A673 (cell line): ENCODE data around the gene TRPC4. TPM values are rescaled to one million over a fixed set of nuclear protein-coding genes. Genes with fewer than 3 reads are reported as not detected.
"Not testable (repeated sequence)": the region's sequence is repeated elsewhere in the genome, so short reads cannot be mapped to it uniquely, and the experiment has no call there.

Experiments
- BruUV-seq: library from RNA; stranded (reverse); fragments of 400-500 nt; replicated peaks from 2 replicates; lab custom pipeline; 2021; lab: Mats Ljungman, UMichigan
- CTCF ChIA-PET: fragments of 300-600 bp; sonication (Branson Sonifier 250); formaldehyde crosslinking; loops from one replicate; lab custom pipeline; 2022; ENCODE audit warnings: antibody characterized with exemption; lab: Charles Lee
- POLR2A ChIA-PET: fragments of 300-600 bp; sonication (Branson Sonifier 250); formaldehyde crosslinking; loops from one replicate; lab custom pipeline; 2022; ENCODE audit warnings: antibody characterized with exemption; ENCODE audit not compliant: low non-redundant PET; lab: Charles Lee
- DNase-seq: peaks from one replicate; pipeline ENCODE4 v3.0.0-alpha.2; 2015; ENCODE audit warnings: low spot score
- H3K27ac ChIP-seq: fragments of 200-600 bp; sonication (generic); 2 replicates; pipeline ENCODE4 v1.5.1; 2016; ENCODE audit warnings: mixed run types, low read depth, mild to moderate bottlenecking, mixed read lengths, antibody characterized with exemption, low read length; ENCODE audit not compliant: poor library complexity, severe bottlenecking
- H3K27me3 ChIP-seq: fragments of 200-600 bp; sonication (generic); replicated peaks from 2 replicates; pipeline ENCODE4 v1.6.1; 2017; ENCODE audit warnings: mixed run types, low read depth, mild to moderate bottlenecking, mixed read lengths, antibody characterized with exemption, low read length; ENCODE audit not compliant: insufficient read depth, poor library complexity
- H3K36me3 ChIP-seq: fragments of 200-600 bp; sonication (generic); 2 replicates; pipeline ENCODE4 v1.6.1; 2016; ENCODE audit warnings: mixed run types, mild to moderate bottlenecking, mixed read lengths, antibody characterized with exemption, low read length; ENCODE audit not compliant: insufficient read depth, poor library complexity, severe bottlenecking
- H3K4me1 ChIP-seq: fragments of 200-600 bp; sonication (generic); 2 replicates; pipeline ENCODE4 v1.6.1; 2017; ENCODE audit warnings: mixed run types, mild to moderate bottlenecking, mixed read lengths, antibody characterized with exemption, low read length; ENCODE audit not compliant: insufficient read depth, poor library complexity, severe bottlenecking
- H3K4me3 ChIP-seq: fragments of 200-600 bp; sonication (generic); 2 replicates; pipeline ENCODE4 v1.5.1; 2016; ENCODE audit warnings: low read depth, mixed run types, mild to moderate bottlenecking, mixed read lengths, low read length; ENCODE audit not compliant: poor library complexity, severe bottlenecking
- H3K9me3 ChIP-seq: fragments of 200-600 bp; sonication (generic); 2 replicates; pipeline ENCODE4 v1.6.1; 2016; ENCODE audit warnings: mixed run types, low read depth, mild to moderate bottlenecking, mixed read lengths, antibody characterized with exemption, low read length; ENCODE audit not compliant: poor library complexity, severe bottlenecking
- CTCF ChIP-seq: fragments of 300-800, 200-600 bp; sonication (generic); conservative IDR thresholded peaks from 2 replicates; pipeline ENCODE4 v1.5.1; 2017; ENCODE audit warnings: low read depth, mild to moderate bottlenecking, antibody characterized with exemption, low read length, moderate library complexity, mixed read lengths
- EZH2 ChIP-seq: fragments of 200-600 bp; sonication (generic); IDR thresholded peaks from 2 replicates; pipeline ENCODE4 v1.6.1; 2017; ENCODE audit warnings: borderline replicate concordance, low read depth, mild to moderate bottlenecking, mixed read lengths, antibody characterized with exemption, low read length; ENCODE audit not compliant: poor library complexity, severe bottlenecking
- intact Hi-C: fragments of 100-400 bp; cut with micrococcal nuclease; formaldehyde crosslinking; loops from one replicate; pipeline ENCODE4 v1.10.0; 2022; ENCODE audit not compliant: unreplicated experiment
- total RNA-seq: library from RNA; stranded (reverse); gene quantifications from 2 replicates; pipeline ENCODE4 v1.2.3, GENCODE V29; 2021

Gene TRPC4
- total RNA-seq, 1 experiment from 2014 or later = 27.0 TPM

- H3K9me3 ChIP-seq = peaks cover 19% of the 10 kb centered on the region
- no peak for DNase-seq
- intact Hi-C loops = no loop called here
- no peaks in the 10 kb centered on the region for H3K36me3 ChIP-seq
- no peaks in the 10 kb centered on the region for H3K27me3 ChIP-seq
- TF ChIP-seq CTCF (no peak), EZH2 (no peak)
- no TSS peak for BruUV-seq
- ChIA-PET POLR2A (no interaction called here), CTCF (no interaction called here)
- H3K4me1 ChIP-seq = no peaks in the 10 kb centered on the region
- H3K4me3 ChIP-seq = no peak overlapping the region
- no peak overlapping the region for H3K27ac ChIP-seq
Measured at GRCh38 chr13:37811441-37811840, 58.1 kb downstream of the TRPC4 start.

- H3K4me3 ChIP-seq = no peak overlapping the region
- no peaks in the 10 kb centered on the region for H3K36me3 ChIP-seq
- intact Hi-C loops = no loop called here
- no peak for DNase-seq
- BruUV-seq = no TSS peak
- TF ChIP-seq CTCF = peak; percentile 25; the same call in 1 of the 2 replicates
- no peak for TF ChIP-seq EZH2
- H3K9me3 ChIP-seq = no peaks in the 10 kb centered on the region
- H3K27ac ChIP-seq = no peak overlapping the region
- H3K27me3 ChIP-seq = no peaks in the 10 kb centered on the region
- CTCF ChIA-PET = no interaction called here
- POLR2A ChIA-PET = no interaction called here
- no peaks in the 10 kb centered on the region for H3K4me1 ChIP-seq
Measured at GRCh38 chr13:37806666-37807065, 62.9 kb downstream of the TRPC4 start.

GRCh38 chr13:37797631-37798030, 71.9 kb downstream of the TRPC4 start:
- no TSS peak for BruUV-seq

GRCh38 chr13:37796795-37797194, 72.8 kb downstream of the TRPC4 start:
- DNase-seq, H3K36me3 ChIP-seq, BruUV-seq, H3K4me3 ChIP-seq, CTCF ChIA-PET, H3K27me3 ChIP-seq, H3K27ac ChIP-seq, H3K9me3 ChIP-seq, intact Hi-C loops, POLR2A ChIA-PET: not testable (repeated sequence)
- peaks cover 21% of the 10 kb centered on the region for H3K4me1 ChIP-seq

More at GRCh38 chr13:37797631-37798030, 71.9 kb downstream of the TRPC4 start:
- H3K27me3 ChIP-seq = no peaks in the 10 kb centered on the region
- no peak overlapping the region for H3K27ac ChIP-seq
- H3K36me3 ChIP-seq = no peaks in the 10 kb centered on the region
- no peaks in the 10 kb centered on the region for H3K9me3 ChIP-seq
- ChIA-PET POLR2A (no interaction called here), CTCF (no interaction called here)
- TF ChIP-seq EZH2 = no peak
- TF ChIP-seq CTCF = no peak
- H3K4me1 ChIP-seq = peaks cover 13% of the 10 kb centered on the region
- H3K4me3 ChIP-seq = no peak overlapping the region
- DNase-seq = no peak
- intact Hi-C loops = no loop called here
